ENCODE results near the gene BRD3OS. TPM values are rescaled to one million over a fixed set of nuclear protein-coding genes. Genes with fewer than 3 reads are reported as not detected.

The BRD3OS gene
- total RNA-seq, 1 experiment from 2014 or later: 13.6 TPM

- Histone ChIP-seq H3K4me3 (ENCODE audit: low read length) (peak overlapping the region; percentile 83), H3K79me2 (ENCODE audit: low read length) (no peaks in the 10 kb centered on the region), H3K27me3 (ENCODE audit: low read length) (no peaks in the 10 kb centered on the region), H3K9me2 (replicated peaks; ENCODE audit: low read length) (no peaks in the 10 kb centered on the region), H3K36me3 (ENCODE audit: low read depth, low read length) (no peaks in the 10 kb centered on the region), H3K9me3 (ENCODE audit: low read length) (no peaks in the 10 kb centered on the region), H3K27ac (ENCODE audit: low read length) (no peak overlapping the region), H2AFZ (ENCODE audit: low read length) (peak overlapping the region; percentile 86), H3K4me2 (ENCODE audit: low read length) (peak overlapping the region; percentile 89), H3K9ac (ENCODE audit: low read length) (peak overlapping the region; percentile 63), H3F3A (ENCODE audit: low read length, unreplicated experiment) (no peaks in the 10 kb centered on the region), H4K20me1 (ENCODE audit: low read length) (no peaks in the 10 kb centered on the region), H3K4me1 (ENCODE audit: insufficient read depth, low read length) (peaks cover 4% of the 10 kb centered on the region)
- intact Hi-C loops (cut with micrococcal nuclease): loop anchor here (2.0 kb wide), 1 partner anchor 43 kb away; the partner anchor contains the start of gene BRD3
- DNase-seq: peak; percentile 13
- TF ChIP-seq EZH2 (IDR thresholded peaks at IDR 0.05; ENCODE audit: low read length, unreplicated experiment) (no peak), EZH2phosphoT487 (IDR thresholded peaks at IDR 0.05; ENCODE audit: borderline replicate concordance, low read length) (no peak), CTCF (conservative IDR thresholded peaks at IDR 0.05; ENCODE audit: low read depth, low read length) (no peak)
- ATAC-seq: peak; percentile 31
- no TSS peak for BruUV-seq (replicated peaks)
- CTCF ChIA-PET: interaction anchor here (0.6 kb wide), 1 partner anchor 370 kb away, joined by 3 read pairs; no protein-coding TSS in a partner anchor
- POLR2A ChIA-PET (ENCODE audit: unreplicated experiment): interaction anchor here (0.6 kb wide), 1 partner anchor 253 kb away, joined by 4 read pairs; no protein-coding TSS in a partner anchor
Observed at GRCh38 chr9:134025606-134026541, 593 bp downstream of the BRD3OS start.

- Histone ChIP-seq H3K27me3 (ENCODE audit: low read length) (no peaks in the 10 kb centered on the region), H3K4me1 (ENCODE audit: insufficient read depth, low read length) (peaks cover 4% of the 10 kb centered on the region), H3K36me3 (ENCODE audit: low read depth, low read length) (no peaks in the 10 kb centered on the region), H3K9ac (ENCODE audit: low read length) (no peak overlapping the region), H3K4me2 (ENCODE audit: low read length) (peak overlapping the region; percentile 89; the same call in 1 of the 2 replicates), H3K9me3 (ENCODE audit: low read length) (no peaks in the 10 kb centered on the region), H3K4me3 (ENCODE audit: low read length) (no peak overlapping the region), H2AFZ (ENCODE audit: low read length) (no peak overlapping the region), H3K79me2 (ENCODE audit: low read length) (no peaks in the 10 kb centered on the region), H3F3A (ENCODE audit: low read length, unreplicated experiment) (no peaks in the 10 kb centered on the region), H4K20me1 (ENCODE audit: low read length) (no peaks in the 10 kb centered on the region), H3K9me2 (replicated peaks; ENCODE audit: low read length) (no peaks in the 10 kb centered on the region), H3K27ac (ENCODE audit: low read length) (no peak overlapping the region)
- ATAC-seq (no peak), DNase-seq (no peak)
- intact Hi-C loops (cut with micrococcal nuclease): no loop called here
- no TSS peak for BruUV-seq (replicated peaks)
- CTCF ChIA-PET: no interaction called here
- TF ChIP-seq EZH2phosphoT487 (IDR thresholded peaks at IDR 0.05; ENCODE audit: borderline replicate concordance, low read length): no peak
- no peak for TF ChIP-seq EZH2 (IDR thresholded peaks at IDR 0.05; ENCODE audit: low read length, unreplicated experiment)
- no peak for TF ChIP-seq CTCF (conservative IDR thresholded peaks at IDR 0.05; ENCODE audit: low read depth, low read length)
- POLR2A ChIA-PET (ENCODE audit: unreplicated experiment): interaction anchor here (0.6 kb wide), 1 partner anchor 253 kb away, joined by 4 read pairs; no protein-coding TSS in a partner anchor
Observed at GRCh38 chr9:134026581-134026980, 1.3 kb downstream of the BRD3OS start.
